Measurements from ENCODE around the gene ZNF280C. TPM values are rescaled to one million over a fixed set of nuclear protein-coding genes. Genes with fewer than 3 reads are reported as not detected.

Gene ZNF280C
- total and polyA plus RNA-seq, 8 donors, result 0.61 to 17.5 (median 2.3) TPM

DNA sequence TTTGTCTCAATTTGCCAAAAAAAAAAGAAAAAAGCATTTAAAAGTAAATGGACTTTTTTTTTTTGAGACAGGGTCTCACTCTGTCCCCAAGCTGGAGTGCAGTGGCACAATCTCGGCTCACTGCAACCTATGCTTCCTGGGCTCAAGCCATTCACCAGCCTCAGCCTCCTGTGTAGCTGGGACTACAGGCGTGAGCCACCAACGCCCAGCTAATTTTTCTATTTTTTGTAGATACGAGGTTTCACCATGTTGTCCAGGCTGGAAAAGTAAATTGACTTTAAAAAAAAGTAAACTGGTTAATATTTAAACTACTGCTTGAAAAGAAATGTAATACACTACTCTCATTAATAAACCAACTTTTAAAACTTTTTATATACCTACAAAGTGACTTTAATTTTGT lies 108.9 kb downstream of the ZNF280C start:
- no peak for DNase-seq
- Histone ChIP-seq H3K9me3 (no peaks in the 10 kb centered on the region), H3K4me3 (no peak overlapping the region), H3K27ac (no peak overlapping the region), H3K36me3 (peaks cover 0 to 3% (median 0%) of the 10 kb centered on the region in 4 donors), H3K4me1 (peaks cover 0 to 32% (median 13%) of the 10 kb centered on the region in 4 donors), H3K27me3 (no peaks in the 10 kb centered on the region)
- 17 to 53% (median 36%) methylated on average over 4 of the region's 4 CpGs for WGBS, 5 donors
- intact Hi-C loops (cut with DNase I; ENCODE audit: low total_unique reads), result no loop called here
- TF ChIP-seq POLR2AphosphoS5 (IDR thresholded peaks at IDR 0.05) (no peak), POLR2A (IDR thresholded peaks at IDR 0.05) (no peak), EP300 (IDR thresholded peaks at IDR 0.05) (no peak)
- TF ChIP-seq, protein P1, sequence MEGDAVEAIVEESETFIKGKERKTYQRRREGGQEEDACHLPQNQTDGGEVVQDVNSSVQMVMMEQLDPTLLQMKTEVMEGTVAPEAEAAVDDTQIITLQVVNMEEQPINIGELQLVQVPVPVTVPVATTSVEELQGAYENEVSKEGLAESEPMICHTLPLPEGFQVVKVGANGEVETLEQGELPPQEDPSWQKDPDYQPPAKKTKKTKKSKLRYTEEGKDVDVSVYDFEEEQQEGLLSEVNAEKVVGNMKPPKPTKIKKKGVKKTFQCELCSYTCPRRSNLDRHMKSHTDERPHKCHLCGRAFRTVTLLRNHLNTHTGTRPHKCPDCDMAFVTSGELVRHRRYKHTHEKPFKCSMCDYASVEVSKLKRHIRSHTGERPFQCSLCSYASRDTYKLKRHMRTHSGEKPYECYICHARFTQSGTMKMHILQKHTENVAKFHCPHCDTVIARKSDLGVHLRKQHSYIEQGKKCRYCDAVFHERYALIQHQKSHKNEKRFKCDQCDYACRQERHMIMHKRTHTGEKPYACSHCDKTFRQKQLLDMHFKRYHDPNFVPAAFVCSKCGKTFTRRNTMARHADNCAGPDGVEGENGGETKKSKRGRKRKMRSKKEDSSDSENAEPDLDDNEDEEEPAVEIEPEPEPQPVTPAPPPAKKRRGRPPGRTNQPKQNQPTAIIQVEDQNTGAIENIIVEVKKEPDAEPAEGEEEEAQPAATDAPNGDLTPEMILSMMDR (IDR thresholded peaks at IDR 0.05), result no peak

DNA sequence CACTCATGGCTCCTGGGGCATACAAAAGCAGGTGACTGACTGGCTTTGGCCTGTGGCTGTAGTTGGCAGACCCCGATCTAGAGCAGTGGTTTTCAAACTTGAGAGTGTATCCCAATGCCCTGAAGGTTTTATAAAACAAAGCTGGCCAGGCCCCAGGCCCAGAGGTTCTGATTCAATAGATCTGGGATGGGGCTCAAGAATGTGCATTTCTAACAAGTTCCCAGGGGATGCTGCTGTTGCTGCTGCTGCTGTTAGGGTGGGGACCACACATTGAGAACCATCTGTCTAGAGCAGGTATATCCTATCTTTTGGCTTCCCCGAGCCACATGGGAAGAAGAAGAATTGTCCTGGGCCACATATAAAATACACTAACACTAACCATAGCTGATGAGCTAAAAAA lies 110.4 kb downstream of the ZNF280C start:
- 75 to 95% (median 83%) methylated on average over 1 to 2 of the region's 2 CpGs for WGBS, 5 donors
- peaks cover 0 to 5% (median 0%) of the 10 kb centered on the region in 4 donors for H3K36me3 ChIP-seq
- TF ChIP-seq POLR2AphosphoS5 (IDR thresholded peaks at IDR 0.05) (no peak), POLR2A (IDR thresholded peaks at IDR 0.05) (no peak), EP300 (IDR thresholded peaks at IDR 0.05) (no peak)
- TF ChIP-seq, protein P1 (IDR thresholded peaks at IDR 0.05), result no peak
- peaks cover 0 to 18% (median 5%) of the 10 kb centered on the region in 4 donors for H3K4me1 ChIP-seq
- no peak overlapping the region for H3K27ac ChIP-seq
- intact Hi-C loops (cut with DNase I; ENCODE audit: low total_unique reads), result no loop called here
- H3K4me3 ChIP-seq, result no peak overlapping the region
- no peaks in the 10 kb centered on the region for H3K27me3 ChIP-seq
- no peaks in the 10 kb centered on the region for H3K9me3 ChIP-seq
- DNase-seq, result no peak

DNA sequence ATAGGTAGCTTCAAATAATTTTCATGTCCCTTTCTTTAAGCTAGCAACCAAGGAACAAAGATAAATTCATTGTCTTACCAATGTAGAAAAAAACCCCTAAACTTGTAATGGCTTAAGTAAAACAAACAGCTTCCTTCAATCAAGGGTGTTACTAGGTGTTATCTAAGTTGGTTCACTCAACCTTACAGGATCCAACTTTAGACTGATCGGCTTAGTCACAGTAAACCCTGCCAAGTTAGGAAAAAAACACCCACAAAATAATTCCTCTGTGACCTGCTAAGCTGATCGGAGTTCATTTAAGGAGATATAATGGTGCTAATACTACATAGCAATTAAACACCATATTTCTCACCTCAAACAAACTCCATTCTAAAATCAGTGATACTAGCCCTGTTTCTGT lies 113.1 kb downstream of the ZNF280C start:
- TF ChIP-seq POLR2AphosphoS5 (IDR thresholded peaks at IDR 0.05) (no peak), EP300 (IDR thresholded peaks at IDR 0.05) (no peak), POLR2A (IDR thresholded peaks at IDR 0.05) (no peak)
- TF ChIP-seq, protein P1 (IDR thresholded peaks at IDR 0.05), result no peak
- Histone ChIP-seq H3K4me3 (no peak overlapping the region), H3K27ac (no peak overlapping the region), H3K4me1 (peaks cover 0 to 5% (median 0%) of the 10 kb centered on the region in 4 donors), H3K27me3 (no peaks in the 10 kb centered on the region), H3K9me3 (no peaks in the 10 kb centered on the region), H3K36me3 (peaks cover 0 to 5% (median 0%) of the 10 kb centered on the region in 4 donors)
- intact Hi-C loops (cut with DNase I; ENCODE audit: low total_unique reads), result no loop called here
- WGBS, 5 donors, result 24 to 61% (median 38%) methylated on average over 2 of the region's 2 CpGs
- DNase-seq, result no peak

Small RNA genes lying within 50 kb of the gene (small RNA-seq; reads per million reads assigned to genes)
- 0 reads per million in 4 donors for gene RNU6-1130P

Other genes with a start within 250 kb of the ZNF280C start
- gene ELF4, start 158.4 kb downstream of the ZNF280C start, total RNA-seq, result 10 to 100 TPM in 3 of 5 donors, 1 to 10 TPM in 2; 7.1 to 34.5 (median 19.6) TPM
- gene ELF4, start 158.4 kb downstream of the ZNF280C start, polyA plus RNA-seq, result 10 to 100 TPM in 1 of 3 donors, 1 to 10 TPM in 2; 3.9 to 17.9 (median 7.0) TPM
- gene AIFM1, start 103.1 kb downstream of the ZNF280C start, total RNA-seq, result 10 to 100 TPM in 4 of 5 donors, 1 to 10 TPM in 1; 2.9 to 29.6 (median 22.0) TPM
- 10 to 100 TPM; 24.7 to 33.5 (median 31.5) TPM for gene AIFM1, start 103.1 kb downstream of the ZNF280C start, polyA plus RNA-seq
- 1 to 10 TPM in 1 of 5 donors, not detected in 4; 1.7 TPM for gene RAB33A, start 96.9 kb downstream of the ZNF280C start, total RNA-seq
- 1 to 10 TPM in 1 of 3 donors, under 1 TPM in 2; 0.75 to 1.1 (median 0.75) TPM for gene RAB33A, start 96.9 kb downstream of the ZNF280C start, polyA plus RNA-seq
- 10 to 100 TPM in 2 of 5 donors, 1 to 10 TPM in 3; 1.2 to 19.3 (median 1.8) TPM for gene SLC25A14, start 71.0 kb upstream of the ZNF280C start, total RNA-seq
- gene SLC25A14, start 71.0 kb upstream of the ZNF280C start, polyA plus RNA-seq, result 10 to 100 TPM in 2 of 3 donors, 1 to 10 TPM in 1; 7.4 to 14.6 (median 11.2) TPM
- under 1 TPM in 1 of 5 donors, not detected in 4; 0.55 TPM for gene GPR119, start 116.8 kb upstream of the ZNF280C start, total RNA-seq
- not detected for gene GPR119, start 116.8 kb upstream of the ZNF280C start, polyA plus RNA-seq
- gene RBMX2, start 133.1 kb upstream of the ZNF280C start, total RNA-seq, result 100 to 1,000 TPM in 1 of 5 donors, 10 to 100 TPM in 1, 1 to 10 TPM in 2, not detected in 1; 4.5 to 131 (median 16.3) TPM
- gene RBMX2, start 133.1 kb upstream of the ZNF280C start, polyA plus RNA-seq, result 100 to 1,000 TPM in 1 of 3 donors, 10 to 100 TPM in 2; 19.9 to 107 (median 29.9) TPM